Glutamatergic neuron (in vitro differentiated cells): ENCODE data around the gene SSUH2. TPM values are rescaled to one million over a fixed set of nuclear protein-coding genes. Genes with fewer than 3 reads are reported as not detected.
"Not testable (repeated sequence)": the region's sequence is repeated elsewhere in the genome, so short reads cannot be mapped to it uniquely, and the experiment has no call there.

Experiments
- DNase-seq: peaks from one replicate; pipeline ENCODE4 v3.0.0; 2022
- H3K27ac Mint-ChIP-seq: one replicate; pipeline ENCODE4 v1.8.0; 2020; ENCODE audit warnings: mild to moderate bottlenecking, mixed read lengths, inconsistent platforms; ENCODE audit not compliant: unreplicated experiment
- H3K27me3 Mint-ChIP-seq: one replicate; pipeline ENCODE4 v1.8.0; 2020; ENCODE audit warnings: mild to moderate bottlenecking, moderate library complexity, mixed read lengths, inconsistent platforms; ENCODE audit not compliant: unreplicated experiment
- H3K36me3 Mint-ChIP-seq: one replicate; pipeline ENCODE4 v1.8.0; 2020; ENCODE audit warnings: mild to moderate bottlenecking, mixed read lengths, inconsistent platforms; ENCODE audit not compliant: unreplicated experiment
- H3K4me1 Mint-ChIP-seq: one replicate; pipeline ENCODE4 v1.8.0; 2020; ENCODE audit warnings: mild to moderate bottlenecking, low read depth, mixed read lengths, inconsistent platforms; ENCODE audit not compliant: unreplicated experiment
- H3K4me3 Mint-ChIP-seq: one replicate; pipeline ENCODE4 v1.8.0; 2020; ENCODE audit warnings: mild to moderate bottlenecking, mixed read lengths, inconsistent platforms; ENCODE audit not compliant: unreplicated experiment
- H3K9me3 Mint-ChIP-seq: one replicate; pipeline ENCODE4 v1.8.0; 2020; ENCODE audit warnings: mild to moderate bottlenecking, moderate library complexity, mixed read lengths, inconsistent platforms; ENCODE audit not compliant: unreplicated experiment
- CTCF ChIP-seq: fragments of 200-600 bp; sonication (generic); IDR thresholded peaks from one replicate; pipeline ENCODE4 v1.5.0; 2021; ENCODE audit not compliant: partially characterized antibody, unreplicated experiment
- total RNA-seq: library from RNA; stranded (reverse); fragmentation: NEBNext Ultra II Directional; extraction: Animal tissue kit (Norgen Biotek cat#: 25700); gene quantifications from one replicate; pipeline ENCODE4 v1.2.1, GENCODE V29; 2021; ENCODE audit not compliant: unreplicated experiment

SSUH2 gene
- total RNA-seq, 1 donor from 2014 or later: 0.66 TPM

GRCh38 chr3:8656240-8656639 lies 11.6 kb upstream of the SSUH2 start:
- Mint-ChIP-seq H3K27me3 (peaks cover 5% of the 10 kb centered on the region), H3K4me1 (no peaks in the 10 kb centered on the region), H3K27ac (no peak overlapping the region), H3K4me3 (no peak overlapping the region), H3K9me3 (peaks cover 2% of the 10 kb centered on the region), H3K36me3 (no peaks in the 10 kb centered on the region)
- DNase-seq: no peak
- TF ChIP-seq CTCF: no peak

- peaks cover 2% of the 10 kb centered on the region for H3K9me3 Mint-ChIP-seq
- DNase-seq: no peak
- H3K27ac Mint-ChIP-seq: no peak overlapping the region
- H3K4me3 Mint-ChIP-seq: no peak overlapping the region
- no peaks in the 10 kb centered on the region for H3K36me3 Mint-ChIP-seq
- H3K4me1 Mint-ChIP-seq: no peaks in the 10 kb centered on the region
- peaks cover 5% of the 10 kb centered on the region for H3K27me3 Mint-ChIP-seq
- no peak for TF ChIP-seq CTCF
These were observed 10.8 kb upstream of the SSUH2 start for GRCh38 chr3:8655387-8655835.

- not testable (repeated sequence) for H3K4me1 Mint-ChIP-seq, H3K36me3 Mint-ChIP-seq, H3K4me3 Mint-ChIP-seq, H3K27me3 Mint-ChIP-seq, H3K9me3 Mint-ChIP-seq, DNase-seq, H3K27ac Mint-ChIP-seq
These were observed 10.2 kb upstream of the SSUH2 start for GRCh38 chr3:8654572-8655329.

- no peak for TF ChIP-seq CTCF
- H3K4me3 Mint-ChIP-seq: no peak overlapping the region
- DNase-seq: no peak
- H3K36me3 Mint-ChIP-seq: peaks cover 10% of the 10 kb centered on the region
- H3K4me1 Mint-ChIP-seq: no peaks in the 10 kb centered on the region
- no peak overlapping the region for H3K27ac Mint-ChIP-seq
- H3K9me3 Mint-ChIP-seq: peaks cover 4% of the 10 kb centered on the region
- H3K27me3 Mint-ChIP-seq: peaks cover 5% of the 10 kb centered on the region
These were observed 9.3 kb upstream of the SSUH2 start for GRCh38 chr3:8653800-8654408.

GRCh38 chr3:8652324-8652987 lies 7.9 kb upstream of the SSUH2 start:
- no peak overlapping the region for H3K4me3 Mint-ChIP-seq

More at GRCh38 chr3:8652324-8652987, 7.9 kb upstream of the SSUH2 start:
- Mint-ChIP-seq H3K27ac (no peak overlapping the region), H3K36me3 (peaks cover 10% of the 10 kb centered on the region), H3K4me1 (no peaks in the 10 kb centered on the region), H3K27me3 (peaks cover 7% of the 10 kb centered on the region), H3K9me3 (peaks cover 4% of the 10 kb centered on the region)
- no peak for DNase-seq
- TF ChIP-seq CTCF: no peak
